Left ventricle myocardium inferior (tissue), 1 donor: ENCODE results near the gene CYP2A6. TPM values are rescaled to one million over a fixed set of nuclear protein-coding genes. Genes with fewer than 3 reads are reported as not detected.
"Not testable (repeated sequence)": the region's sequence is repeated elsewhere in the genome, so short reads cannot be mapped to it uniquely, and the experiment has no call there.

Source experiments
- DNase-seq: peaks from one replicate; pipeline ENCODE4 v3.0.0-alpha.2; 2020
- H3K27ac ChIP-seq: fragments of 200-600 bp; replicated peaks from 2 replicates; pipeline ENCODE4 v1.8.0; 2021
- H3K27me3 ChIP-seq: fragments of 200-600 bp; 2 replicates; pipeline ENCODE4 v1.8.0; 2021; ENCODE audit warnings: low read depth
- H3K36me3 ChIP-seq: fragments of 200-600 bp; 2 replicates; pipeline ENCODE4 v1.8.0; 2021
- H3K4me1 ChIP-seq: fragments of 200-600 bp; 2 replicates; pipeline ENCODE4 v1.8.0; 2021
- H3K4me3 ChIP-seq: fragments of 200-600 bp; 2 replicates; pipeline ENCODE4 v1.8.0; 2021; ENCODE audit warnings: mild to moderate bottlenecking, moderate library complexity
- H3K9me3 ChIP-seq: fragments of 200-600 bp; replicated peaks from 2 replicates; pipeline ENCODE4 v1.8.0; 2021
- CTCF ChIP-seq: fragments of 200-600 bp; IDR thresholded peaks from 2 replicates; pipeline ENCODE4 v1.8.0; 2021; ENCODE audit warnings: antibody characterized with exemption, mild to moderate bottlenecking, borderline replicate concordance
- intact Hi-C: fragments of 100-400 bp; cut with micrococcal nuclease; formaldehyde crosslinking; loops from one replicate; pipeline ENCODE4 v1.11.0; 2022
- total RNA-seq: library from RNA; stranded (reverse); fragmentation: NEBNext Ultra II Directional; extraction: Animal tissue kit (Norgen Biotek cat#: 25700); gene quantifications from one replicate; pipeline ENCODE4 v1.2.1, GENCODE V29; 2021
- donor health status: DM: no; HTN: yes; CAD: no; lungs with severe emphysema.

The CYP2A6 gene
- total RNA-seq, 1 donor from 2014 or later: not detected

GRCh38 chr19:40836754-40837429 lies 13.4 kb downstream of the CYP2A6 start:
- intact Hi-C loops: no loop called here
- TF ChIP-seq CTCF: no peak
- H3K4me3 ChIP-seq: no peak overlapping the region

GRCh38 chr19:40833728-40834533 lies 16.3 kb downstream of the CYP2A6 start:
- intact Hi-C loops: not testable (repeated sequence)

More at GRCh38 chr19:40836754-40837429, 13.4 kb downstream of the CYP2A6 start:
- H3K4me1 ChIP-seq: no peaks in the 10 kb centered on the region
- no peak overlapping the region for H3K27ac ChIP-seq
- no peak for DNase-seq
- no peaks in the 10 kb centered on the region for H3K27me3 ChIP-seq
- H3K36me3 ChIP-seq: no peaks in the 10 kb centered on the region
- no peaks in the 10 kb centered on the region for H3K9me3 ChIP-seq

GRCh38 chr19:40832431-40832790 lies 17.8 kb downstream of the CYP2A6 start:
- intact Hi-C loops, DNase-seq, H3K9me3 ChIP-seq, H3K27me3 ChIP-seq, H3K4me1 ChIP-seq, H3K27ac ChIP-seq, H3K4me3 ChIP-seq: not testable (repeated sequence)
- peaks cover 13% of the 10 kb centered on the region for H3K36me3 ChIP-seq

More at GRCh38 chr19:40833728-40834533, 16.3 kb downstream of the CYP2A6 start:
- not testable (repeated sequence) for H3K36me3 ChIP-seq, H3K9me3 ChIP-seq, H3K27me3 ChIP-seq, DNase-seq, H3K27ac ChIP-seq, H3K4me3 ChIP-seq, H3K4me1 ChIP-seq

- intact Hi-C loops: no loop called here
- Histone ChIP-seq H3K4me1 (no peaks in the 10 kb centered on the region), H3K9me3 (no peaks in the 10 kb centered on the region), H3K36me3 (peaks cover 19% of the 10 kb centered on the region), H3K27me3 (no peaks in the 10 kb centered on the region), H3K27ac (no peak overlapping the region), H3K4me3 (no peak overlapping the region)
- DNase-seq: no peak
- no peak for TF ChIP-seq CTCF
These were observed 18.5 kb downstream of the CYP2A6 start for GRCh38 chr19:40831502-40832430.

GRCh38 chr19:40830741-40831140 lies 19.5 kb downstream of the CYP2A6 start:
- H3K27me3 ChIP-seq, DNase-seq, H3K4me1 ChIP-seq, H3K27ac ChIP-seq, H3K9me3 ChIP-seq, intact Hi-C loops, H3K4me3 ChIP-seq: not testable (repeated sequence)
- H3K36me3 ChIP-seq: peaks cover 21% of the 10 kb centered on the region

GRCh38 chr19:40829205-40829604 lies 21.0 kb downstream of the CYP2A6 start:
- no peak for DNase-seq
- Histone ChIP-seq H3K27me3 (no peaks in the 10 kb centered on the region), H3K4me1 (no peaks in the 10 kb centered on the region), H3K36me3 (peaks cover 21% of the 10 kb centered on the region), H3K9me3 (no peaks in the 10 kb centered on the region), H3K27ac (no peak overlapping the region), H3K4me3 (no peak overlapping the region)
- intact Hi-C loops: no loop called here
- TF ChIP-seq CTCF: no peak
